ENCODE measurements around the gene ARMH1.

DNA sequence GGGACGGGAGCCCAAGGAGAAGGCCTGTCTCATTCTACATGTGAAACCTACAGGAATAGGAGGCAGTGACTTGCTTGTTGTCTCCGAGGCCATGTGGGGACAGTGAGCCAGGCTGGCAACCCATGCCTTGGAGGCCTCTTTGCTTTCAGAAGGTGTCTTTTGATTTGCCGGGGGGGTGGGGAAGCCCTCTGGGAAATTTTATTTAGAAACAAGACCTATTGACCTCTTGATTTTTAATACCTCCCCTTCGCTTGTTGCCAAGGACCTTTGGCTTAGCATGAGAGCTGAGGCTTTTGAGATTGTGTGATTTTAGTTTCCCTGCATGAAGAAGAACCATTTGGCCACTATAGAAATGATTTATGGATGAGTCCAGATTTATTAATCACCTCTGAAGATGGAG is 4.1 kb downstream of the ARMH1 start:
- TF ChIP-seq EZH2 (IDR thresholded peaks at IDR 0.05; ENCODE audit: insufficient read depth, poor library complexity, severe bottlenecking) (no peak), EZH2phosphoT487 (IDR thresholded peaks at IDR 0.05; ENCODE audit: insufficient read depth, low read depth) (no peak)
